HG02973 (cell line): ENCODE results near the gene ZBTB18.

Source experiments
- ATAC-seq: cut with Tn5 transposase; IDR thresholded peaks from one replicate; pipeline ENCODE4 v1.9.1; 2021; ENCODE audit warnings: moderate library complexity; ENCODE audit not compliant: unreplicated experiment

The ZBTB18 gene

DNA sequence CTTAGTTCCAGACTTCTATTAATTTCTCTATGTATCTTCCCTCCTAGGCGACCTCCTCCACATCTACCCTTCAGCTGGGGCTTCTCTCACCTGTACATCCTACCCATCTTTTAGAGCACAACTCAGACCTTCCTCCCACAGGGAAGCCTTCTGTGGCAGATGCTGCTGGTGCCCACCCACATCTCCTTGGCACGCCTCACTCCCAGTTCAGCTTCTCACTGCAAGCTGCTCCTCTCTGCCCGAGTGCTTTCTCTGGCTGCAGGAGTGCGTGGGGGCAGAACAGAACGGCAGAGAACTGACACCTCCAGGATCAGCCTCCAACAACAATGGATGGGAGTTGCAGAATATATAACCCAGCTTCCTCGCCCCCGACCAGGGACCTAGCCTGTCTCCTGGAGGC, 36.5 kb downstream of the ZBTB18 start:
- no peak for ATAC-seq

DNA sequence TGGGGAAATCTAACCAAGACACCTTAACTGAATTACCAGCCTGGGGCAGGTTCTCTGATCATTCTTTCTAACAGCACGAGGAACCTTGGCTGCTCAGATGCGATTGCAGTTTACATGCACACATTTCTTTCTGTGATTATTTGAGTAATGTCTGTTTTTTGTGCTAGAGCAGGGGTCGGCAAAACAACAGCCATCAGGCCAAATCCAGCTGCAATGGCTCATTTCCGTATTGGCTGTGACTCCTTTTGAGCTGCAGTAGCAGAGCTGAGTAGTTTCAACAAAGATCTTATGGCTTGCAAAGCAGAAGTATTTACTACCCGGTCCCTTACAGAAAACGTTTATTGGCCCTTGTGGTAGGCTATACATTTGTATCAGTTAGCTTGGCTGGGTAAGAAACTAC, 37.1 kb downstream of the ZBTB18 start:
- no peak for ATAC-seq

DNA sequence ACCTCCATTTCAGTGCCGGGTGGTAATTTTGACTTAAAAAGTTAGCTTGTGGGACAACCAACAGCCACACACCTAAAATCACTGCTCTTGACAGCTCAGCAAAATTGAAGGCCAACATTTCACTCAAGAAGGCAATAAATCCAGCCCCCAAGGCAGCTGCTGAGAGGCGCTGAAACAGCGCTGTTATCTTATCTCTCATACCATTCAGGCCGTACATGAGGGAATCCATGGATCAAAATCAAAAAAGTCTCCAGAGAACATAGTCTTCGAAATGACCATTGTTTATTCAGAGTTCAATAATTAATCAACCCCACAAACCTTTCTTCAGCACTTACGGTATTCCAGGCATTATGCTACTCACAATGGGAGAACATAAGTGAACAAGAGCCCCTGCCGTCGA, 38.5 kb downstream of the ZBTB18 start:
- ATAC-seq: no peak

DNA sequence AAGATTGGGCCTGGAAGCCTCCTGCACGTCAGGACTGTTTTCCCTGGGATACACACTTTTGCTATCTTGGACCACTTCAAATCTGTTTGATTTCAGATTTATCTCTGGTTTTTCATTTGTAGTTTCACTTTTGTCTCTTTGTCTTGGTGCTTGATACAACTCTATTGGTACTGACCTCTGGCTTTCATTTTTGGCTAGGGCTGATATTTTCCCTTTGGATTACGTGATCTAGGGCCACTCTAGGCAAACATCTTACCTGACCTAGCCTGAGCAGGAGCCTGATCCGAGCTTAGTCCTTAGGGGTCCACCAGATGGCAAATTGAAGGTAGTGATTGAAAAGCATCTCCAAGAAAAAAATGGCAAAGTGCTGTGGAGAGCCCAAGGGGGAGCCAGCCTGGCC, 39.6 kb downstream of the ZBTB18 start:
- no peak for ATAC-seq

DNA sequence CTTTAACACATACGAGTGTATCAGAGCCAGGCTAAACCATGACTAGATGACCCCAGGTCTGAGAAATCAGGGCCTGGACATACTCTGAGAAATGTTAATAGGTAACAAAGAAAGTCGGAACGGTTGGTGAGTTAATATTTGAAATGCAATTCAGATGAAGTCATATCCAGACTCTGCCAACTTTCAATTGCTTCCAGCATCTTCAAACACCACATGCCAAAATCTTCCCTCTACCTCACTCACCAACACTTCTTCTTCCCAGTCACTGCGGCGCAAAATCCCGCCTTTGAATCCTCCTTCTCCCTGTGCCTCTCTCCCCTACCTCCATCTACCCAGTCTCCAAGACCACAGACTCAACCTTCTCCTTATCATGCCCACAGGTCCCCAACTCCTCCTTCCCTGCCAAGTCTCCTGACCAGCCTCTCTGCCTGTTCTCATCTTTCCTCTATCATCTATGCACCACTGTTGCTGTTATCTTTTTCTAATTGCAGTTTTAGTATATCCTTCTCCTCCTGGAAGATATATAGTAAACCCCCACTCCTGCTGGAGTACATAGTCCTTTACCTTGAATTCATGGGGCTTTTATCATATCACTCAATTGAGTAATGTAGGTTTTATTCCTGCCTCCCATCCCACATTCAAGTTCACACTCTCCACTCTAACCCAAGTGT, 41.3 kb downstream of the ZBTB18 start:
- ATAC-seq: no peak

DNA sequence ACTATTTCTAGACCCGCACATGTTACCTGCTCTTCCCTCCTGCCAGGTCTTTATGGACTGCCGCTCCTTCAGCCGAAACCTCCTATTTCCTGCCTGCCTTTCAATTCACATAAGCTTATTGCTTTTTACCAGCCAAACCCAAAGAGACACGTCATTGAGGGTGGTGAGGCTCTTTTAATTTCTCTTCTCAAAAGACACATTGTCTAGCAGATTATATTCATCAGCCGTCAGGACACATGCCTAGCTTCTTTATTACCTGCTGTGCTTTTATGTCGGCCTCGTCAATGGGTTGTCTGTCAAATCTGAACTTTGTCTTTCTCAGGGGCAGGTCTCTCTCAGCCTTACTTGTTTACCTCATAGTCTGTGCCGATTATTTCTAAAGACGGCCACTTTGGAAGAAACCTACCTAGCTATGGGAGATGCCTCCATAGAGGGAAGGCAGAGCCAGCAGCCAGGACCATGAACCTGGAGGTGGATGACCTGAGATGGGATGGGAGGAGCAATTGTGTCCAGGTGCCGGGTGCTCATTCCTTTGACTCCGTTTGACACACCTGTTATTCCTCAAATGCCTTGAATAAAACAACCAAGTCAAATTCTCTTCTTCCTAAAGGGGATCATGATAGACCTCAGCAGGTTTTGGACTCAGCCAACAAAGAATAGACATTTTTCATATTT, 42.0 kb downstream of the ZBTB18 start:
- ATAC-seq: no peak

DNA sequence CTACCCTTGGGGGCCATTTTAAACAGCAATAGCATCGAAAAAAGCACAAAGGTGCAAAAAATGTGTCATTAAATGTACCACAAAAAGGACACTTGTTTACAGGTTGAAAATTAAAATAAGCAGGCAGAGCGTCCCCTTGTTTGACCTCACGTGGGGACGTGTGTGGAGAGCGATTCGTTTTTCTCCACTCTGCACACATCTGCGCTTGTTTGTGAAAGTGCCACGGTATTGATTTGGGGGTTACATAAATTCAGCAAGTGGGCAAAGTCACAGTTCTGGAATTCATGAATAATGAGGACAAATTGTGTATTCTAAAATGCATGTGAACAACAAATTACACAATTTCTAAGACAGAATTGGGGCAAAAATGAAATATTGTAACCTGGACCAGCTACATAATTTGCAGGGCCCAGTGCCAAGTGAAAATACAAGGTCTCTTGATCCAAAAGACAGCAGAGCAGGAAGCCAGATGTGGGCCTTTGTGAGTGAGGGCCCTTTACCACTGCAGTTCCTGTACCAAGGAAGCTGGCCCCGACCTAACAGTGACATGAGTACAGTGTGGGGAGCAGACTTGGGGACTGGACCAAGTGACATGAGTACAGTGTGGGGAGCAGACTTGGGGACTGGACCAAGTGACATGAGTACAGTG, 43.9 kb downstream of the ZBTB18 start:
- ATAC-seq: no peak

DNA sequence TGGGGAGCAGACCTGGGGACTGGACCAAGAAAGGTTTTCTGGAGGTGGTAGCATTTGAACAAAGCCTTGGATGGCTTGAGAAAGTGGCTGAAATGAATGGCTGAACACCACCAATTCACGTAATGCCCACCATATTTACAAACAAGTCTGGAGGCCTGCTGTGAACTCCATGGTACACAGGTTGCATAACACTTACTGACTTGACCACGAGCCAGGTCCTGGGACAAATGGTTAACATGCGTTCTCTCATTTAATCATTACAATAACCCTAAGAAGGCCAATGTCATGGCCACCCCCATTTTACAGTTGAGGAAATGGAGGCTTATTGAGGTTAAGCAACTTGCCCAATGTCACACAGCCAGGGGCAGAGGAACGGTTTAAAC, 44.4 kb downstream of the ZBTB18 start:
- ATAC-seq: no peak

DNA sequence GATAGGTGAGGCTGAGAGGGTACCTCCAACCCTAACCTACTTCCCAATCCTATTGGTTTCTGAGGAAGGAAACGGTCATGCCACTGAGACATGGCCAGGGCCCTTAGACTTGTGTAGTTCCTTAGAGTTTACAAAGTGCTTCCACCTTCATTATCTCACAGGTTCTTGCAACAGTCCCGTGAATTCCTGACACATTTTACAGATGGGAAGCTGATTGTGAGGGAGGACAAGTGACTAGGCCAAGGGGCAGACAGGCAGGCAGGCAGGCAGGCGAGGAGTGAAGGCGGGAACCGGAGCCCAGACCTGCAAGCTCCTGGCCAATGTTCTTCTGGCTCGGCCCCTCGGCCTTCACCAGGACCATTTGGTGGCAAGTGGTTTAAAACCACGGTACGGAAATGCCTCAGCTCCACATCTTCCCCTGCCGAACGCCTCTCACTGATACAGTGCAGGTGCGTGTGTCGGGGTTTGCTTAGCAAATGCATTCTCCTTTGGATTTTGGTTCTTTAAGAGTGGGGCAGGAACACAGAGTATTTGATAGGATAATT, 45.1 kb downstream of the ZBTB18 start:
- no peak for ATAC-seq

DNA sequence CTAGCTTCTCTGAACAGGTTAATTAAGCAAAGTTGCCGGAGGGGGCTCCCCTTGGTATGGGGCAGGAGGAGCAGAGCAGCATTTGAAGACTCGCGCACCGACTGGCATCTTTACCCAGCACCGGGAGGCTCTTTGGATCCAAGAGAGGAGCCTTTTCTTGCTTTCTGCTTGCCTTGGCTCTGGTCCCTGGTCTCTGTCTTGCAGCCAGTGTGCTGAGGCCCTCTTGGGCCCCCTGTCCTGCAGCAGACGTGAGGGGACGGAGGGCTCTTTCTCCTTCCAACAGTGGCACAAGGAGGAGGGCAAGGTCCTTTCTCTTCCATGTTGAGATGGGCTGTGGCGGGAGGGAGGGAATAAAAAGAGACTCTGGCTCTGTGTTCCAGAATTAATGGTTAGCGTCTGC, 45.6 kb downstream of the ZBTB18 start:
- ATAC-seq: no peak

DNA sequence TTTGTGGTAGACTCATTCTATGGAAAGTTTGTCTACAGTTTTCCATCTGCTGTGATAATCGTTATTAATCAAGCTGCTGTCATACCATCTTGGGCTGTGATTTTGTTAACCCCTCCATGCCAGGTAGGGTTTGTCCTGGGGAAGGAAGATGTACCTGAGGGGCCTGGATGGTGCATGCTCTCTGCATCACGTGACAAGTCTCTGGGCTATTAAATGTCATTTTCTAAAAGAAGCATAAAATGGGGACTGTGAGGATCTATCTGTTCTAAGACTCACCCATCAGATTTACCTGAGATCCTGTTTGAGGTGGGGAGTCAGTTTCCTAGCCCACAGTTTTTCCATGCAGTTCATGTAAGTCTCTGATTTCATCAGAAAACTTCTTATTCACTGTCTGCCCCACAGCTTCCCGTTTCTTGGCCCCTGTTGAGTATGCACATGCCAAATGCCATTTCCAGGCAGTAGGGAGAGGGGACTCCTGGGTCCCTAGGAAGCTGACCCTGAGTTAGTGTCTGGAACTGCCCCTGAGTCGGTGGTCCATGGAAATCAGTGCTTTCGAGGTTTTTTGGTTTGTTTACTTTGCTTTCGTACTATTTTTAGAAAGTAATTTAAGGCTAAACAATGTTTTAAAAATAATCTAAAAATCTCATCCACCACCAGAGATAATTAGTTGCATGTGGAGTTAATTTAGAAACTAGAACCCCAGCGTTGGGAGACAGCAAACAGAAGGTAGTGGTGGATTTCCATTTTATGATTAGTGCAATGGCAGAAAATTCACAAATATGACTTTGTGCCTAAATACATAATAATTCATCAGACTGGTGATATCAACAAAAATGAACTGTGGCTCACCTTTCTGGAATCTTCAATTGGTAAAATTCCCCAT, 46.7 kb downstream of the ZBTB18 start:
- no peak for ATAC-seq

DNA sequence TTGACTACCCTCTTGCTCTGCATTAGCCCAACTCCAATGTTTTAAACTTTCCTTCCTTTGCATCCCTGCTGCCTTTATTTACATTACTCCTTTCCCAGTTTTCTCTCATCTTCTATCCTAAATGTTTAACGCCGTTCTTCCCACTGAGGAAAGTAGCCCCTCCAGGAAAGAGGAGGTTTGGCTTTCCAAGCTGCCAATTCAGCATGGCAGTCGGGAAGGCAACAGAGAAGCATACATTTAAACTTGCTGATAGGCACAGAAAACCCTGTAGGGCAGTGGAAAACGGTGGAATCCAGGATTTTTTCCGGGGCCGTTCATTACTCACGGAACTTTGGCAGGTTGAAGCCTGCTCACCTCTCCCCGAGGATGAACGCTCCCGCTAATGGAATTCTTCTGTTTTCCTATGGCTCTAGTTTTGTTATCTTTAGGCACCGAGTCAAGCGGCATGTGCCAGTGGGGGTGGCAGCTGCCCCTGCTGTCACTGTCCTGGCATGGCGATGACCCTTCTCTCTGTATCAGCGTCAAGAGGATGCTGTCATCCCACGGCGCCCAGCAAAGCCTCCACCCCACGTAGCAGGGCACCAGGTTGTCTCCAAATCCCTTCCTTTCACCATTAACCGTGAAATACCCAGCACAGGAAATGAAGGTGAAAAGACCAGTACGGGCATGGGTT, 48.3 kb downstream of the ZBTB18 start:
- ATAC-seq: no peak

DNA sequence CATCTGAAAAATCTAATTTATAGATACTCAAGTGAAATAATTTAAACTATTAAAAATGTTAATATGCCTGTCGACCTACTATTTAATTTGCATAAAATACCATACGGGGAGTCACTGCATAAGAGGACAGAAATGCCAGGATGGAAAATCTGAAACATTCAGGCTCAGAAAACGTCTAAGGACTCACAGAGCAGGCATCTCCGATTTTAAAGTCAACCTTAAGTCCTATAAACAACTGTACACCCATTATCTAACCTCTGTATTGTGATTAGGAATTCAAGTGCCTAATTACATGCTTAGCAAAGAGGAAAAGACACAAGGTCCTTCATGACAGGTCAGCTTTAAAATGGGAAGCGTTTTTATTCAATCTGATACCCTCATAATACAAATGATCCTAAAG, 49.2 kb downstream of the ZBTB18 start:
- ATAC-seq: no peak

DNA sequence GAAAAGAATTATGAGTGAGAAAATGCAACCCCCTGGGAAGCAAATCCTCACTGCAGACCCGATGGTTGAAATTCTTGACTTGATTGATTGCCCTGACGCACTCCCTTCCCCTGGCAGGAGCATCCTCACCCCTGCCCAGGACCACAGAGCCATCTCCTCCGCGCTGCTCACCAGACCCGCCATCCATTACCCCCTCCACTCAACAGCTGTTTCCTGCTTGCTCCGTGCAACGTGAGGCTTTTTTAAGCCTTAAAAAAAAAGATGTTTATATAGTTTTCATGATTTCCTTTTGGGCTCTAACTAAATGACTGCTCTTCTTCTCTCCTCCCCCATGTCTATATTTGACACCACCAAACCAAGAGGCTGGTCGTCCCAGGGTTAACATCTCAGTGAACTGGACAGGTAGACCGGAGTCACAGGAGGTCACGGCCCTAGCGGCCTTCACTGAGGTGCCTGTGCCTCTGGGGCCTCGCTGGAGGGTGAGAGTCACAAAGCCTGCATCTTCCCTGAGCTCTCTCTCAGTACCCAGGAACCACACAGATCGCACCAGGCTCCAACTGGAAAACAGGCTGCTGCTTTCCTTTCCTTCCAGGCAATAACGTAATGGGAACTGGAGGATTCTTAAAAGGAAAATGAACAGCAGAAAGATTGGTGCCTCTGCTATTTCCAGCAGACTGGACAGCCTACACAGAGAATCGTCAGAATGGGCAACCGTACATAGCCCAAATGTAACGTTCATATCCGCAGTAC, 49.8 kb downstream of the ZBTB18 start:
- ATAC-seq: no peak

DNA sequence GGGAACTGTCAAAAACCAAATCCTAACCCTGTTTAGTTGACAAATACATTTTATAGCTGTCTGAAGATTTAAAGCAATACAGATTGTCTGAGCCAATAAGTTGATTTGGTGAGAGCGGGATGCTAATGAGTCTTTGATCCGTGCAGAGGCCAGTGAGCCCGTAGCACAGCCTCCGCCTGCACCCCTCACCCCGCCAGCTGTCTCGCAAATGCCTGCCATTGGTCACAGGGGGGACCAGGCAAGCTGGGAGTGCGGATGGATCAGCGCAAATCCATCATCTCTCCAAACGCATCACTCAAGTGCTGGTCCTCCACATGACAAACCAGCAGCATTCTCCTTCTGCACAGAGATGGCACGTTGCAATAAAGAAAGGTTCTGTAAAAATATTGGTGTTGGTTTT, 51.0 kb downstream of the ZBTB18 start:
- no peak for ATAC-seq

DNA sequence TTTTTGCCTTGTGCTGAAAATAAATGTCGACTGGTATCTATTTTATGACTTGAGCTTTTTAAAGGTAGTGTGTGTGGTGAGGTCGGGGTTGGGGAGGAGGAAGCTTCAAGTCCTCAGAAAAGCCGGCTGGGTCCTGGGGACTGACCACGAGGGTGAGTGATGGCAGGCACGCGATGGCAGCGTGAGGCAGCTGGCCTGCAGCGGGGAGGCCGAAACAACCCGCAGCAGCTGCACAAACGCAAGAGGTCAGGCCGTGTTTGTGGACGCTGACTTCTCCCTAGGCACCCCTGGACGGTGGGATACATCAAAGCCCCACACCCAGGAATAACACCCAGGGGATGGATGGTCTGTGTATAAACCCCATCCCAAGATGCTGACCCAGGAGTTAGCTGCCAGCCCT, 51.4 kb downstream of the ZBTB18 start:
- no peak for ATAC-seq

DNA sequence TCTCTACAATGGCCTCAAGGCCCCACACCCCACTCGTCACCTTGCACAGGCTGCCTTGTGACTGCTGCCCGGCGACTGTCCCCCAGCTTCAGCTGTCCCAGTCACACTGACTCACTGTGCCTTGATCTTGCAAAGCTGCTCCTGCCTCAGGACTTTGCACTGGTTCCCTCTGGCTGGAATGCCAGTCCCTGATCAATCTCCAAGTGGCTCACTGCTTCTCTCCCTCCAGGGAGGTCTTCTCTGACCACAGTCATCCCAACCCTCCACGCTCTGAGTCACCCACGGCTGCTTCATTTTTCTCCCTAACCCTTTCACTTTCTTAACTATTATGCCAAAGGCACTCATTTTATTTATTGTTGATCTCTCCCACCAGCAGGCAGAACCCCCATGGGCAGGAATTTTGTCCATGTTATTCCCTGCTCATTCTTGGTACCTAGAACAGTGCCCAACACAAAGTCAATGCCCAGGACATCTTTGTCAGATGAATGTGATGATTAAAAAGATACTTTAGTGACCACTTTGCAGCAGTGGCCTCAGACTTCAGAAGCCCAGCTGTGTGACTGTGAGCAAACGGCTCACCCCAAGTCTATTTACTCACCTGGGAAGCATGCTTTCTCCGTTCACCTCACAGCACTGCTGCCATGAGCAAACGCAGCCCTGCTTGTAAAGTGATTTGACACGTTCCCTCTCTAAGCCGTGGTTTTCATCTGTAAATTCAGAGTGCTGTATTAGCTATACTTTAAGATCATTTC, 53.4 kb downstream of the ZBTB18 start:
- ATAC-seq: no peak

DNA sequence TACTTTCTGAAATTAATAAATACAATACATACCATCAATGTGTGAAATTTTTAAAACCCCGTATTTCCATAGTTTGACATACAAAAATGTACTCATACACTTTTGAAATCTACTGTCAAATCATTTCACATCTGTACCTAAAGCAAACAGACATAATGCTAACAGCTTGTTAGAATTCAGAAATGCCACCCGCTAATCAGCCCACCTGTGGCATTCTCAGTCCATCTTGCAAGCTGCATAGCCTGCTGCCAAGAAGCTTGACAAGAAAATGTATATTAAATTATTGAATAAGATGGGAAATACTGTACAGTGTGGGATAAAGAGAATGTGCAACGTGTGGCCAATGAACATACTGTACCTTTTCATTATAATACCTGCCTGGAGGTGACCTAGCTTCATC, 55.1 kb downstream of the ZBTB18 start:
- ATAC-seq: no peak
